Panc1 (cell line): ENCODE measurements around the gene RAB3GAP2. TPM values are rescaled to one million over a fixed set of nuclear protein-coding genes. Genes with fewer than 3 reads are reported as not detected.

Experiments used
- ATAC-seq: fragments of 200-7000 bp; cut with Tn5 transposase; 2 replicates; pipeline ENCODE4 v1.9.1; 2020; ENCODE audit warnings: mild to moderate bottlenecking, moderate library complexity
- BruUV-seq: library from RNA; stranded (reverse); fragments of 400-500 nt; replicated peaks from 2 replicates; lab custom pipeline; 2021; lab: Mats Ljungman, UMichigan
- CTCF ChIA-PET: fragments of 300-600 bp; sonication (Branson Sonifier 250); formaldehyde crosslinking; loops from one replicate; lab custom pipeline; 2022; ENCODE audit warnings: antibody characterized with exemption; lab: Charles Lee
- POLR2A ChIA-PET: fragments of 300-600 bp; sonication (Branson Sonifier 250); formaldehyde crosslinking; loops from one replicate; lab custom pipeline; 2022; ENCODE audit warnings: antibody characterized with exemption; lab: Charles Lee
- DNase-seq: peaks from one replicate; pipeline ENCODE4 v3.0.0-alpha.2; 2010; ENCODE audit warnings: low read depth, low spot score
- H3K27ac ChIP-seq: 2 replicates; pipeline ENCODE4 v1.5.1; 2011; ENCODE audit warnings: mild to moderate bottlenecking, low read length, inconsistent platforms
- H3K27me3 ChIP-seq: fragments of 200-500 bp; sonication (Bioruptor generic); 2 replicates; pipeline ENCODE4 v1.6.0; 2014; ENCODE audit warnings: low read length, inconsistent platforms; ENCODE audit not compliant: control insufficient read depth, insufficient read depth
- H3K36me3 ChIP-seq: fragments of 200-500 bp; sonication (Bioruptor generic); 2 replicates; pipeline ENCODE4 v1.5.1; 2014; ENCODE audit warnings: inconsistent platforms, mild to moderate bottlenecking, low read length, moderate library complexity; ENCODE audit not compliant: control insufficient read depth, insufficient read depth
- H3K4me1 ChIP-seq: 2 replicates; pipeline ENCODE4 v1.5.1; 2011; ENCODE audit warnings: inconsistent platforms, mild to moderate bottlenecking, low read length, moderate library complexity; ENCODE audit not compliant: control insufficient read depth, insufficient read depth
- H3K4me3 ChIP-seq, 2 experiments: 2 replicates each; pipeline ENCODE4 v1.5.1; 2011 to 2012; ENCODE audit warnings: low read depth in 2 of 2, low read length in 2 of 2, mild to moderate bottlenecking in 2 of 2, inconsistent platforms in 1 of 2, moderate library complexity in 1 of 2
- H3K9me3 ChIP-seq: fragments of 200-500 bp; sonication (Bioruptor generic); 2 replicates; pipeline ENCODE4 v1.5.1; 2014; ENCODE audit warnings: low read depth, mild to moderate bottlenecking, inconsistent platforms, low read length, moderate library complexity; ENCODE audit not compliant: control insufficient read depth, insufficient read depth
- CTCF ChIP-seq: fragments of 450-650 bp; IDR thresholded peaks from 2 replicates; pipeline ENCODE4 v1.5.1; 2017; ENCODE audit warnings: mild to moderate bottlenecking
- POLR2AphosphoS5 ChIP-seq: IDR thresholded peaks from 2 replicates; pipeline ENCODE4 v1.6.1; 2012; ENCODE audit warnings: mild to moderate bottlenecking, low read depth, low read length, moderate library complexity
- REST ChIP-seq, 2 experiments: IDR thresholded peaks; 2 replicates each; pipeline ENCODE4 v1.6.1; 2011 to 2012; ENCODE audit warnings: low read depth in 2 of 2, control low read depth in 1 of 2, low read length in 1 of 2, mild to moderate bottlenecking in 1 of 2, moderate library complexity in 1 of 2; ENCODE audit not compliant: insufficient read depth in 1 of 2
- SIN3A ChIP-seq: IDR thresholded peaks from 2 replicates; pipeline ENCODE4 v1.6.1; 2012; ENCODE audit warnings: low read depth, mild to moderate bottlenecking, low read length, moderate library complexity, borderline replicate concordance; ENCODE audit not compliant: insufficient read depth
- TCF7L2 ChIP-seq: IDR thresholded peaks from 2 replicates; pipeline ENCODE4 v1.6.1; 2011; ENCODE audit warnings: mild to moderate bottlenecking, low read depth, low read length, inconsistent platforms
- in situ Hi-C: cut with HindIII; loops from 2 replicates; pipeline ENCODE4 v1.10.0; 2016; ENCODE audit warnings: low sequenced_read_pairs, low pct_unique_long_range_greater_than_20kb
- intact Hi-C: fragments of 100-400 bp; cut with micrococcal nuclease; formaldehyde crosslinking; loops from one replicate; pipeline ENCODE4 v1.10.0; 2022; ENCODE audit not compliant: unreplicated experiment
- total RNA-seq: library from RNA; stranded (reverse); gene quantifications from one replicate; pipeline ENCODE4 v1.2.1, GENCODE V29; 2021; ENCODE audit not compliant: unreplicated experiment

RAB3GAP2 gene
- total RNA-seq, 1 experiment from 2014 or later = 39.0 TPM

GRCh38 chr1:220227393-220227792, 44.9 kb downstream of the RAB3GAP2 start:
- Histone ChIP-seq H3K4me3 (no peak overlapping the region), H3K9me3 (no peaks in the 10 kb centered on the region), H3K27ac (no peak overlapping the region), H3K4me1 (no peaks in the 10 kb centered on the region), H3K36me3 (no peaks in the 10 kb centered on the region), H3K27me3 (no peaks in the 10 kb centered on the region)
- DNase-seq (no peak), ATAC-seq (no peak)
- no TSS peak for BruUV-seq
- TF ChIP-seq TCF7L2 (no peak), SIN3A (no peak), POLR2AphosphoS5 (no peak), CTCF (no peak), REST (IDR thresholded peaks at IDR 0.05; ENCODE audit: insufficient read depth in 1 of 2, low read depth in 2 of 2, low read length in 1 of 2) (no peak)
- POLR2A ChIA-PET = no interaction called here
- in situ Hi-C loops = no loop called here
- CTCF ChIA-PET = no interaction called here
- intact Hi-C loops = no loop called here

GRCh38 chr1:220226752-220227151, 45.5 kb downstream of the RAB3GAP2 start:
- H3K36me3 ChIP-seq = no peaks in the 10 kb centered on the region
- BruUV-seq = no TSS peak
- H3K4me3 ChIP-seq = no peak overlapping the region
- ChIA-PET CTCF (no interaction called here), POLR2A (interaction anchor here (0.7 kb wide), 1 partner anchor 53 kb away, joined by 3 read pairs; no protein-coding TSS in a partner anchor)
- no peak for TF ChIP-seq TCF7L2
- TF ChIP-seq REST (IDR thresholded peaks at IDR 0.05; ENCODE audit: insufficient read depth in 1 of 2, low read depth in 2 of 2, low read length in 1 of 2) = no peak
- TF ChIP-seq POLR2AphosphoS5 = no peak
- TF ChIP-seq SIN3A = no peak
- no peak for TF ChIP-seq CTCF
- no peaks in the 10 kb centered on the region for H3K27me3 ChIP-seq
- in situ Hi-C loops (no loop called here), intact Hi-C loops (no loop called here)
- DNase-seq = no peak
- H3K9me3 ChIP-seq = no peaks in the 10 kb centered on the region
- H3K27ac ChIP-seq = no peak overlapping the region
- H3K4me1 ChIP-seq = no peaks in the 10 kb centered on the region
- ATAC-seq = no peak
